ENCODE data around the gene PLAAT3.

DNA sequence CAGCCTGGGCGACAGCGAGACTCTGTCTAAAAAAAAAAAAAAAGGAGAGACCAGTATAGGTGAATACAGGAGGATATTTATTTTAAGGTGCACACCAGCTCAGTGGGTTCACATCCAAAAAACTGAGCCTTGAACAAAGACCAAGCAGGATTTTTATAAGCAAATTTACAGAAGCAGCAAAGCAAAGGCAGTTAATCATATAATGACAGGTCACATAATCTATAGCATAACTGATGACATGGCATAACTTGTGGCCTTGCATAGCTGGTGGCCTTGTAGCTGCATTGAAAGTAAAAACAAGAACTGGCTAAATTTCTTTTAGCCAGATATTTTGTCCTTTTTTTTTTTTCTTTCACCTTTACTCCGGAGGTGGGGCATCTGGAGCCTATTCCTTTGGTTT, 2.7 kb upstream of the PLAAT3 start:
- TF ChIP-seq, protein P1, sequence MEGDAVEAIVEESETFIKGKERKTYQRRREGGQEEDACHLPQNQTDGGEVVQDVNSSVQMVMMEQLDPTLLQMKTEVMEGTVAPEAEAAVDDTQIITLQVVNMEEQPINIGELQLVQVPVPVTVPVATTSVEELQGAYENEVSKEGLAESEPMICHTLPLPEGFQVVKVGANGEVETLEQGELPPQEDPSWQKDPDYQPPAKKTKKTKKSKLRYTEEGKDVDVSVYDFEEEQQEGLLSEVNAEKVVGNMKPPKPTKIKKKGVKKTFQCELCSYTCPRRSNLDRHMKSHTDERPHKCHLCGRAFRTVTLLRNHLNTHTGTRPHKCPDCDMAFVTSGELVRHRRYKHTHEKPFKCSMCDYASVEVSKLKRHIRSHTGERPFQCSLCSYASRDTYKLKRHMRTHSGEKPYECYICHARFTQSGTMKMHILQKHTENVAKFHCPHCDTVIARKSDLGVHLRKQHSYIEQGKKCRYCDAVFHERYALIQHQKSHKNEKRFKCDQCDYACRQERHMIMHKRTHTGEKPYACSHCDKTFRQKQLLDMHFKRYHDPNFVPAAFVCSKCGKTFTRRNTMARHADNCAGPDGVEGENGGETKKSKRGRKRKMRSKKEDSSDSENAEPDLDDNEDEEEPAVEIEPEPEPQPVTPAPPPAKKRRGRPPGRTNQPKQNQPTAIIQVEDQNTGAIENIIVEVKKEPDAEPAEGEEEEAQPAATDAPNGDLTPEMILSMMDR (IDR thresholded peaks at IDR 0.05; ENCODE audit: low read length): no peak
- no peak for TF ChIP-seq EZH2 (IDR thresholded peaks at IDR 0.05; ENCODE audit: borderline replicate concordance, low read length)
